Measurements from ENCODE around the gene NR3C2. TPM values are rescaled to one million over a fixed set of nuclear protein-coding genes. Genes with fewer than 3 reads are reported as not detected.

The NR3C2 gene
- polyA plus RNA-seq, 2 donors = 0.57 to 0.67 TPM

- H3K9me3 ChIP-seq (ENCODE audit: control insufficient read depth in 2 of 2, insufficient read depth in 1 of 2, low read depth in 1 of 2, low read length in 1 of 2) = no peaks in the 10 kb centered on the region
- H3K36me3 ChIP-seq (ENCODE audit: control insufficient read depth in 2 of 2, insufficient read depth in 2 of 2, low read length in 1 of 2) = peaks cover 4 to 5% of the 10 kb centered on the region in 2 donors
- 39 to 48% methylated on average over 4 of the region's 4 CpGs for WGBS, 2 donors
- H3K27ac ChIP-seq (ENCODE audit: low read depth in 2 of 2, low read length in 1 of 2) = no peak overlapping the region
- peaks cover 0 to 4% of the 10 kb centered on the region in 2 donors for H3K4me1 ChIP-seq (ENCODE audit: control insufficient read depth in 2 of 2, insufficient read depth in 2 of 2, low read length in 1 of 2)
- H3K27me3 ChIP-seq (ENCODE audit: control insufficient read depth in 1 of 2, insufficient read depth in 2 of 2, low read length in 2 of 2) = no peaks in the 10 kb centered on the region
- no peak overlapping the region for H3K4me3 ChIP-seq (ENCODE audit: low read depth in 1 of 2, low read length in 2 of 2)
Observed at GRCh38 chr4:148048598-148048997, 393.6 kb downstream of the NR3C2 start.

- no peaks in the 10 kb centered on the region for H3K27me3 ChIP-seq (ENCODE audit: control insufficient read depth in 1 of 2, insufficient read depth in 2 of 2, low read length in 2 of 2)
- H3K36me3 ChIP-seq (ENCODE audit: control insufficient read depth in 2 of 2, insufficient read depth in 2 of 2, low read length in 1 of 2) = peaks cover 4 to 5% of the 10 kb centered on the region in 2 donors
- no peak overlapping the region for H3K4me3 ChIP-seq (ENCODE audit: low read depth in 1 of 2, low read length in 2 of 2)
- H3K27ac ChIP-seq (ENCODE audit: low read depth in 2 of 2, low read length in 1 of 2) = no peak overlapping the region
- 77% methylated on average over 4 of the region's 4 CpGs for WGBS, 2 donors
- H3K4me1 ChIP-seq (ENCODE audit: control insufficient read depth in 2 of 2, insufficient read depth in 2 of 2, low read length in 1 of 2) = peaks cover 0 to 4% of the 10 kb centered on the region in 2 donors
- H3K9me3 ChIP-seq (ENCODE audit: control insufficient read depth in 2 of 2, insufficient read depth in 1 of 2, low read depth in 1 of 2, low read length in 1 of 2) = no peaks in the 10 kb centered on the region
Observed at GRCh38 chr4:148044912-148045352, 397.3 kb downstream of the NR3C2 start.

GRCh38 chr4:148044089-148044911, 397.9 kb downstream of the NR3C2 start:
- Histone ChIP-seq H3K4me3 (ENCODE audit: low read depth in 1 of 2, low read length in 2 of 2) (no peak overlapping the region), H3K36me3 (ENCODE audit: control insufficient read depth in 2 of 2, insufficient read depth in 2 of 2, low read length in 1 of 2) (peaks cover 4 to 5% of the 10 kb centered on the region in 2 donors), H3K27me3 (ENCODE audit: control insufficient read depth in 1 of 2, insufficient read depth in 2 of 2, low read length in 2 of 2) (no peaks in the 10 kb centered on the region), H3K9me3 (ENCODE audit: control insufficient read depth in 2 of 2, insufficient read depth in 1 of 2, low read depth in 1 of 2, low read length in 1 of 2) (no peaks in the 10 kb centered on the region), H3K27ac (ENCODE audit: low read depth in 2 of 2, low read length in 1 of 2) (no peak overlapping the region), H3K4me1 (ENCODE audit: control insufficient read depth in 2 of 2, insufficient read depth in 2 of 2, low read length in 1 of 2) (peaks cover 0 to 4% of the 10 kb centered on the region in 2 donors)
- WGBS, 2 donors = 91% methylated on average over 9 of the region's 9 CpGs

GRCh38 chr4:148041606-148042329, 400.4 kb downstream of the NR3C2 start:
- 86 to 91% methylated on average over 7 of the region's 7 CpGs for WGBS, 2 donors

GRCh38 chr4:148034813-148035212, 407.4 kb downstream of the NR3C2 start:
- Histone ChIP-seq H3K4me1 (ENCODE audit: control insufficient read depth in 2 of 2, insufficient read depth in 2 of 2, low read length in 1 of 2) (no peaks in the 10 kb centered on the region), H3K9me3 (ENCODE audit: control insufficient read depth in 2 of 2, insufficient read depth in 1 of 2, low read depth in 1 of 2, low read length in 1 of 2) (no peaks in the 10 kb centered on the region), H3K36me3 (ENCODE audit: control insufficient read depth in 2 of 2, insufficient read depth in 2 of 2, low read length in 1 of 2) (no peaks in the 10 kb centered on the region), H3K27ac (ENCODE audit: low read depth in 2 of 2, low read length in 1 of 2) (no peak overlapping the region), H3K4me3 (ENCODE audit: low read depth in 1 of 2, low read length in 2 of 2) (no peak overlapping the region), H3K27me3 (ENCODE audit: control insufficient read depth in 1 of 2, insufficient read depth in 2 of 2, low read length in 2 of 2) (no peaks in the 10 kb centered on the region)
- WGBS, 2 donors = 34 to 38% methylated on average over 1 of the region's 1 CpG

More at GRCh38 chr4:148041606-148042329, 400.4 kb downstream of the NR3C2 start:
- Histone ChIP-seq H3K36me3 (ENCODE audit: control insufficient read depth in 2 of 2, insufficient read depth in 2 of 2, low read length in 1 of 2) (peaks cover 0 to under 1% of the 10 kb centered on the region in 2 donors), H3K9me3 (ENCODE audit: control insufficient read depth in 2 of 2, insufficient read depth in 1 of 2, low read depth in 1 of 2, low read length in 1 of 2) (no peaks in the 10 kb centered on the region), H3K4me1 (ENCODE audit: control insufficient read depth in 2 of 2, insufficient read depth in 2 of 2, low read length in 1 of 2) (peaks cover 0 to 4% of the 10 kb centered on the region in 2 donors), H3K27ac (ENCODE audit: low read depth in 2 of 2, low read length in 1 of 2) (no peak overlapping the region), H3K4me3 (ENCODE audit: low read depth in 1 of 2, low read length in 2 of 2) (no peak overlapping the region), H3K27me3 (ENCODE audit: control insufficient read depth in 1 of 2, insufficient read depth in 2 of 2, low read length in 2 of 2) (no peaks in the 10 kb centered on the region)

GRCh38 chr4:148030193-148030873, 411.9 kb downstream of the NR3C2 start:
- WGBS, 2 donors = 72 to 75% methylated on average over 2 of the region's 2 CpGs

GRCh38 chr4:148029781-148030180, 412.4 kb downstream of the NR3C2 start:
- Histone ChIP-seq H3K4me3 (ENCODE audit: low read depth in 1 of 2, low read length in 2 of 2) (no peak overlapping the region), H3K36me3 (ENCODE audit: control insufficient read depth in 2 of 2, insufficient read depth in 2 of 2, low read length in 1 of 2) (no peaks in the 10 kb centered on the region), H3K4me1 (ENCODE audit: control insufficient read depth in 2 of 2, insufficient read depth in 2 of 2, low read length in 1 of 2) (no peaks in the 10 kb centered on the region), H3K9me3 (ENCODE audit: control insufficient read depth in 2 of 2, insufficient read depth in 1 of 2, low read depth in 1 of 2, low read length in 1 of 2) (no peaks in the 10 kb centered on the region), H3K27me3 (ENCODE audit: control insufficient read depth in 1 of 2, insufficient read depth in 2 of 2, low read length in 2 of 2) (no peaks in the 10 kb centered on the region), H3K27ac (ENCODE audit: low read depth in 2 of 2, low read length in 1 of 2) (no peak overlapping the region)
- WGBS, 2 donors = 87 to 89% methylated on average over 3 of the region's 3 CpGs

More at GRCh38 chr4:148030193-148030873, 411.9 kb downstream of the NR3C2 start:
- Histone ChIP-seq H3K4me1 (ENCODE audit: control insufficient read depth in 2 of 2, insufficient read depth in 2 of 2, low read length in 1 of 2) (no peaks in the 10 kb centered on the region), H3K27ac (ENCODE audit: low read depth in 2 of 2, low read length in 1 of 2) (no peak overlapping the region), H3K36me3 (ENCODE audit: control insufficient read depth in 2 of 2, insufficient read depth in 2 of 2, low read length in 1 of 2) (no peaks in the 10 kb centered on the region), H3K4me3 (ENCODE audit: low read depth in 1 of 2, low read length in 2 of 2) (no peak overlapping the region), H3K27me3 (ENCODE audit: control insufficient read depth in 1 of 2, insufficient read depth in 2 of 2, low read length in 2 of 2) (no peaks in the 10 kb centered on the region), H3K9me3 (ENCODE audit: control insufficient read depth in 2 of 2, insufficient read depth in 1 of 2, low read depth in 1 of 2, low read length in 1 of 2) (no peaks in the 10 kb centered on the region)
